Neural progenitor cell (in vitro differentiated cells): ENCODE data around the gene MX1. TPM values are rescaled to one million over a fixed set of nuclear protein-coding genes. Genes with fewer than 3 reads are reported as not detected.

Source experiments
- DNase-seq: peaks from one replicate; pipeline ENCODE4 v3.0.0-alpha.2; 2016; ENCODE audit warnings: low spot score
- H2AFZ ChIP-seq: fragments of 200-600 bp; sonication (generic); replicated peaks from 2 replicates; pipeline ENCODE4 v1.6.1; 2016; ENCODE audit warnings: antibody characterized with exemption
- H3F3A ChIP-seq: fragments of 200-600 bp; sonication (generic); 2 replicates; pipeline ENCODE4 v1.6.1; 2016; ENCODE audit warnings: antibody characterized with exemption, low read depth
- H3K27ac ChIP-seq: fragments of 200-600 bp; sonication (generic); 2 replicates; pipeline ENCODE4 v1.5.1; 2016; ENCODE audit warnings: mild to moderate bottlenecking
- H3K27me3 ChIP-seq: fragments of 200-600 bp; sonication (generic); 2 replicates; pipeline ENCODE4 v1.6.1; 2016; ENCODE audit warnings: mild to moderate bottlenecking, moderate library complexity
- H3K36me3 ChIP-seq: fragments of 200-600 bp; sonication (generic); 2 replicates; pipeline ENCODE4 v1.5.1; 2016
- H3K4me1 ChIP-seq: fragments of 200-600 bp; sonication (generic); 2 replicates; pipeline ENCODE4 v1.6.1; 2016; ENCODE audit warnings: mixed run types
- H3K4me2 ChIP-seq: fragments of 200-600 bp; sonication (generic); 2 replicates; pipeline ENCODE4 v1.6.1; 2016
- H3K4me3 ChIP-seq: fragments of 200-600 bp; sonication (generic); 2 replicates; pipeline ENCODE4 v1.5.1; 2016
- H3K79me2 ChIP-seq: fragments of 200-600 bp; sonication (generic); 2 replicates; pipeline ENCODE4 v1.6.1; 2016; ENCODE audit warnings: low read depth
- H3K9ac ChIP-seq: fragments of 200-600 bp; sonication (generic); 2 replicates; pipeline ENCODE4 v1.6.1; 2016
- H3K9me3 ChIP-seq: fragments of 200-600 bp; sonication (generic); 2 replicates; pipeline ENCODE4 v1.5.1; 2016; ENCODE audit warnings: low read depth
- H4K20me1 ChIP-seq: fragments of 200-600 bp; sonication (generic); 2 replicates; pipeline ENCODE4 v1.6.1; 2016; ENCODE audit warnings: low read depth
- H3K27ac Mint-ChIP-seq: 3 replicates; pipeline ENCODE4 v1.8.0; 2021; ENCODE audit warnings: mixed read lengths
- H3K27me3 Mint-ChIP-seq: 2 replicates; pipeline ENCODE4 v1.8.0; 2022; ENCODE audit warnings: low read depth, mild to moderate bottlenecking, inconsistent platforms, moderate library complexity, mixed read lengths; ENCODE audit not compliant: insufficient read depth
- H3K36me3 Mint-ChIP-seq: 3 replicates; pipeline ENCODE4 v1.8.0; 2021; ENCODE audit warnings: mixed read lengths
- H3K4me1 Mint-ChIP-seq: 3 replicates; pipeline ENCODE4 v1.8.0; 2021; ENCODE audit warnings: mixed read lengths
- H3K4me3 Mint-ChIP-seq: 3 replicates; pipeline ENCODE4 v1.8.0; 2021; ENCODE audit warnings: mild to moderate bottlenecking, moderate library complexity, mixed read lengths
- H3K9me3 Mint-ChIP-seq: 3 replicates; pipeline ENCODE4 v1.8.0; 2020; ENCODE audit warnings: mixed read lengths
- EZH2 ChIP-seq: fragments of 200-600 bp; sonication (generic); IDR thresholded peaks from 2 replicates; pipeline ENCODE4 v1.6.1; 2017; ENCODE audit warnings: antibody characterized with exemption, mild to moderate bottlenecking, moderate library complexity
- EZH2phosphoT487 ChIP-seq: fragments of 200-600 bp; sonication (generic); IDR thresholded peaks from 2 replicates; pipeline ENCODE4 v1.6.1; 2017; ENCODE audit warnings: antibody characterized with exemption
- total RNA-seq: library from RNA; depleted of rRNA; stranded (reverse); fragments of >200 nt; gene quantifications from 2 replicates; pipeline ENCODE4 v1.2.3, GENCODE V29; 2015; ENCODE audit warnings: low replicate concordance
- TF ChIP-seq, protein P1 (sequence below): fragments of 200-600 bp; sonication (generic); IDR thresholded peaks from 2 replicates; pipeline ENCODE4 v1.5.1; 2017; ENCODE audit warnings: antibody characterized with exemption, mild to moderate bottlenecking

The MX1 gene
- total RNA-seq, 1 donor from 2014 or later: 1.7 TPM

DNA sequence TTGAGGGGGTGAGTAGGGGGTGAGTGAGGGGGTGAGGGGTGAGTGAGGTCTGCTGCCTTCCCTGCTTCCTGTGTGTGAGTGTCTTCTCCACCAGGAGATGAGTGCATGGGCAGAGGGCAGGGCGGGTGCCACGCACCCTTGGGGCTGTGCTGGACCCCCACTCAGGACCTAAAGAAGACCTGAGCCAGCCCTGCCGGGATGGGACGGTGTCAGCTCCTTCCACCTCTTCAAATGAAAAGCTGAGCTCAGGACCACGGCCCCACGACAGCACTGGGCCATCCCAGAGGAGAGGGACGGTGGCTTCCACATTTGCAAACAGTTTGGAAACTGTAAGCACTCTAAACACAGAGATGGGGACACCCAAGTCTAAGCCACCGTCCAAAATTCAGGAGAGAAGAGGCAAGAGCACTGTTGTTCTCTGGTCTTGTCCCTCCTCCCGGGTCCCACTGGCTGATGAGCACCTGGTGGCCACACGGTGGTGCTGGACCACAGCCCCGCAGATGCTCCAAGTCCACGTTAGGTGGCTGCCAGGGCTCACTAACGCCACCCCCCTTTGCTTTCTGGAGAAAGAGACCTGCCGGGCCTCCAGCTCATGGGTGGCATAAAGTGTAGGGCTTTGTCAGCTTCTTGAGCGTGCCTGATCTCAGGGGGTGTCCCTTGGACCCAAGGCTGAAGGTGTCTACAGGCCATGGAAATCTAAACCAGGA is 49.8 kb downstream of the MX1 start:
- no peak overlapping the region for H3K4me2 ChIP-seq
- TF ChIP-seq EZH2phosphoT487 (no peak), EZH2 (no peak)
- TF ChIP-seq, protein P1, sequence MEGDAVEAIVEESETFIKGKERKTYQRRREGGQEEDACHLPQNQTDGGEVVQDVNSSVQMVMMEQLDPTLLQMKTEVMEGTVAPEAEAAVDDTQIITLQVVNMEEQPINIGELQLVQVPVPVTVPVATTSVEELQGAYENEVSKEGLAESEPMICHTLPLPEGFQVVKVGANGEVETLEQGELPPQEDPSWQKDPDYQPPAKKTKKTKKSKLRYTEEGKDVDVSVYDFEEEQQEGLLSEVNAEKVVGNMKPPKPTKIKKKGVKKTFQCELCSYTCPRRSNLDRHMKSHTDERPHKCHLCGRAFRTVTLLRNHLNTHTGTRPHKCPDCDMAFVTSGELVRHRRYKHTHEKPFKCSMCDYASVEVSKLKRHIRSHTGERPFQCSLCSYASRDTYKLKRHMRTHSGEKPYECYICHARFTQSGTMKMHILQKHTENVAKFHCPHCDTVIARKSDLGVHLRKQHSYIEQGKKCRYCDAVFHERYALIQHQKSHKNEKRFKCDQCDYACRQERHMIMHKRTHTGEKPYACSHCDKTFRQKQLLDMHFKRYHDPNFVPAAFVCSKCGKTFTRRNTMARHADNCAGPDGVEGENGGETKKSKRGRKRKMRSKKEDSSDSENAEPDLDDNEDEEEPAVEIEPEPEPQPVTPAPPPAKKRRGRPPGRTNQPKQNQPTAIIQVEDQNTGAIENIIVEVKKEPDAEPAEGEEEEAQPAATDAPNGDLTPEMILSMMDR: no peak
- H3K4me3 ChIP-seq: no peak overlapping the region
- Mint-ChIP-seq H3K4me3 (no peak overlapping the region), H3K36me3 (no peaks in the 10 kb centered on the region), H3K9me3 (no peaks in the 10 kb centered on the region), H3K27me3 (peaks cover 4% of the 10 kb centered on the region), H3K4me1 (peaks cover 21% of the 10 kb centered on the region), H3K27ac (no peak overlapping the region)
- no peak overlapping the region for H2AFZ ChIP-seq
- H3K36me3 ChIP-seq: no peaks in the 10 kb centered on the region
- H3K27me3 ChIP-seq: no peaks in the 10 kb centered on the region
- peaks cover 19% of the 10 kb centered on the region for H3K4me1 ChIP-seq
- H3F3A ChIP-seq: peaks cover 27% of the 10 kb centered on the region
- H3K27ac ChIP-seq: no peak overlapping the region
- no peak for DNase-seq
- no peaks in the 10 kb centered on the region for H3K9me3 ChIP-seq
- no peak overlapping the region for H3K9ac ChIP-seq
- no peaks in the 10 kb centered on the region for H3K79me2 ChIP-seq
- H4K20me1 ChIP-seq: no peaks in the 10 kb centered on the region

DNA sequence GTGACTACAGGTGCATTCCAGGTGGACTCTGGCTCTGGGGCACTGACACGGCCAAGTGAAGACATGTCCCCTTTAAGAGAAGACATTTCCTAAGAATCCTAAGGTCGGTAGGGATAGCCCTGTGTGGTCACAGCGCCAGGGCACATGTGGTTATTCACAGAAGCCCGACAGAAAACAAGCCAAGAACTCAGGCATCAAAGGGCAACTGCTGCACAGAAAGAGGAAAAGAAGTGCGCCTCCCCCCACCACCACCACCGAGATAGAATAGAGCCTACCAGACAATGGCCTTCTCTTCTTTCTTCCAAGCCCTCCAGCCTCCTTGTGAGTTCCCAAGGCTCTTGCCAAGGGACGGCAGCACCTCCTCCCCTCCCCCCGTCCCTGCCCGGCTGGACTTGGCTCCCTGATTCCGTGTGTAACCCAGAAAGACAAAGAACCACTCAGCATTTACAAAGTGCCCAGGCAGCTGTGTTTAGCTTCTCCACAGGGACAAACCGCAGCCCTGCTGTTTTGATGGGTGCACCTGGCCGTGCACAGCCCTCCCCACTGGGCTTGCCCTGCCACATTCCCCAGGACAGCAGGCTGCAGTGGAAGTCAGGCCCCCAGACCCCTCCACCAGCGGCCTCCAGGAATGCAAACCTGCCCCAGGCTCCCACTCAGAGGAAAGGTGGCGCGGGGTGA is 51.7 kb downstream of the MX1 start:
- Mint-ChIP-seq H3K9me3 (no peaks in the 10 kb centered on the region), H3K4me1 (peaks cover 26% of the 10 kb centered on the region), H3K27ac (peak overlapping the region; percentile 25), H3K36me3 (no peaks in the 10 kb centered on the region), H3K27me3 (peaks cover 3% of the 10 kb centered on the region), H3K4me3 (peak overlapping the region; percentile 7)
- Histone ChIP-seq H3K27me3 (no peaks in the 10 kb centered on the region), H3K27ac (no peak overlapping the region), H3K4me3 (peak overlapping the region; percentile 31), H3K4me1 (peaks cover 19% of the 10 kb centered on the region), H3K36me3 (no peaks in the 10 kb centered on the region), H3K79me2 (no peaks in the 10 kb centered on the region), H2AFZ (no peak overlapping the region), H3K9me3 (no peaks in the 10 kb centered on the region), H3K9ac (no peak overlapping the region), H3F3A (peaks cover 27% of the 10 kb centered on the region), H3K4me2 (peak overlapping the region; percentile 62), H4K20me1 (no peaks in the 10 kb centered on the region)
- peak; percentile 67 for DNase-seq
- TF ChIP-seq, protein P1: no peak
- TF ChIP-seq EZH2phosphoT487 (no peak), EZH2 (no peak)

DNA sequence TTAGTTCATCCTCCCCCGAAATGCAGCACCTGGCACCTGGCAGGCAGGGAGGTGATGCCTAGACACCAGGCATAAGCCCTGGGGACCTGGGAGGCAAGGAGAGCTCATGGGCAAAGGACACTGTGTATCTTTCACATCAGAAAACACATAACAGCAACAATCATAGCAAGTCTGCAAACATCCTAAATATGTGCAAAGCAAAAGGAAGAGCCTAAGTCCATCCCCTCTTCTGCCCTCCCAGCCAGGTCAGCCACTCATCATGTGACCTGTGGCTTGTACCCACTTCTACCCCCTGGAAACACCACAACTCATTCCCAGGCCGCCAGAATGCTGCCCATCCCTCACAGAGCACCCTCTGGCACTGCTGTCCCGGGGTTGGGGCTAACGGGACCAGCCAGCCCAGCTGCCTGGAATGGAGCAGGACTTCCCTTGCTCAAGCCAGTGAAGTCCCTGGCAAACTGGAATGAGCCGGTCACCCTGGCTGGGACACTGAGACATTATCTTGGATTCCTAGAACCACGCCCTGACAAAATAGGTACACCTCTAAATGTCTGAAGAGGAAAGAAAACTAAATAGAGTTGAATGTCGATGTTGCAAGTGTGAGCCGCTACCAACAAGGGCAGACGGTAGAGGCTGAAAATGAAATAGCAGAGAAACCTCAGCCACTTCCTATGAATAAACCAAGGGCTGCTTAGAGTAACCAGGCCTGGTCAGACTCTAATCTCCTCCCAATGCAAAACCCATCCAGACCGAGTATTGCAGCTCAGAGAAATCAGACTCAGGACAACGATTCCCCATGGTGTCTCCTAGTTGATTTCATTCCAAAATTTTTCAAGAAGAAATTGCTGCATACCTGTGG is 52.5 kb downstream of the MX1 start:
- Mint-ChIP-seq H3K4me1 (peaks cover 26% of the 10 kb centered on the region), H3K36me3 (no peaks in the 10 kb centered on the region), H3K4me3 (no peak overlapping the region), H3K9me3 (no peaks in the 10 kb centered on the region), H3K27ac (peak overlapping the region; percentile 42), H3K27me3 (peaks cover 3% of the 10 kb centered on the region)
- no peaks in the 10 kb centered on the region for H3K36me3 ChIP-seq
- peaks cover 19% of the 10 kb centered on the region for H3K4me1 ChIP-seq
- H3K4me3 ChIP-seq: no peak overlapping the region
- no peaks in the 10 kb centered on the region for H3K27me3 ChIP-seq
- no peaks in the 10 kb centered on the region for H3K79me2 ChIP-seq
- H3K9ac ChIP-seq: no peak overlapping the region
- H2AFZ ChIP-seq: no peak overlapping the region
- no peak overlapping the region for H3K27ac ChIP-seq
- H4K20me1 ChIP-seq: no peaks in the 10 kb centered on the region
- no peak for DNase-seq
- H3K4me2 ChIP-seq: peak overlapping the region; percentile 62
- peaks cover 27% of the 10 kb centered on the region for H3F3A ChIP-seq
- no peak for TF ChIP-seq EZH2
- TF ChIP-seq, protein P1: no peak
- no peaks in the 10 kb centered on the region for H3K9me3 ChIP-seq
